Ramos (cell line): ENCODE data around the gene VSIG10L2.
"Not testable (repeated sequence)": the region's sequence is repeated elsewhere in the genome, so short reads cannot be mapped to it uniquely, and the experiment has no call there.

ENCODE experiments used
- in situ Hi-C: fragments of 300-500 bp; cut with MboI; formaldehyde crosslinking; loops from one replicate; pipeline ENCODE4 v1.14.3; 2022; ENCODE audit warnings: low sequenced_read_pairs; ENCODE audit not compliant: unreplicated experiment

The VSIG10L2 gene

GRCh38 chr11:125945797-125946520, at the start of gene VSIG10L2:
Gene VSIG10L2 (plus strand): TSS chr11:125946044. CDS start chr11:125946056, 12 bp downstream.
- in situ Hi-C loops: no loop called here

DNA sequence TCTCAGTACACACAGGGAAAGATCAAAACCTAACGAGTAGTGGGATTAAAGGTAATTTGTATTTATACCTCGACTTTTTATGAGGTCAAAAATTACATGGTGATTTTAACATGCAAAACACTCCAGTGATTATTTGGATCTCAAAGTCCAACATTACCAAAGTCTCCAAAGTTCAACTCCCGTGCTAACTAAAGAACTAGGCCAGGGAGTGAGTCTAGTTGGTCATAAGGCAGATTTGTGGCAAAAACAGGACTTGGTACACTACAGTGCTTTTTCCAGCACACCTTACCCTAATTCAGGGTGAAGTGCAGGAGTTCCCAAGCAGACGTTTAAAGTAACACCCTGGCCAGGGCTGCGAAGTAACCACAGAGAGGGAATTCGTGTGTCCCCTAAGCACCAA, 44.0 kb upstream of the VSIG10L2 start:
- in situ Hi-C loops: no loop called here

DNA sequence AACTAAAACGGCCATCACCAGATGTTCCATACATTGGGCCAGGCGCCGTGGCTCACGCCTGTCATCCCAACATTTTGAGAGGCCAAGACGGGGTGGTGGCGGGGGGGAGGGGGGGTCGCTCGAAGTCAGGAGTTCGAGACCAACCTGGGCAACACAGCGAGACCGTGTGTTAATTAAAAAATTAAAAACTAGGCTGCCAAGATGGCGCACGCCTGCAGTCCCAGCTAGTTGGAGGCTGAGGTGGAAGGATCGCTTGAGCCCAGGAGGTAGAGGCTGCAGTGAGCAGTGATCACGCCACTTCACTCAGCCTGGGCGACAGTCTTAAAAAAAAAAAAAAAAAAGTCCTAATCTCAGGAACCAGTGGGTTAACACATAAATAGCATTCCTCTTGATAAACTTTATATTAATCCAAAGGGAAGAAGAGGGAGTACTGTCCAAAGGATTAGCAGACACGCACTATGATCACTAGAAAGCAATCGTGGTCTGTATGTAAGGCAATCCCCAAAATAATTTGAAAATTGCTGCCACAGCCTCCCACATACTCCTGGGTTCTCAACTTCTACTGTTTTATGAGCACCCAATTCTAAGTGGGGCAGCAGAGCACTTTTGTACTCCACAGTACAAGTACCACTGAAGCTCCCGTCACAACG, 43.4 kb upstream of the VSIG10L2 start:
- in situ Hi-C loops: no loop called here

DNA sequence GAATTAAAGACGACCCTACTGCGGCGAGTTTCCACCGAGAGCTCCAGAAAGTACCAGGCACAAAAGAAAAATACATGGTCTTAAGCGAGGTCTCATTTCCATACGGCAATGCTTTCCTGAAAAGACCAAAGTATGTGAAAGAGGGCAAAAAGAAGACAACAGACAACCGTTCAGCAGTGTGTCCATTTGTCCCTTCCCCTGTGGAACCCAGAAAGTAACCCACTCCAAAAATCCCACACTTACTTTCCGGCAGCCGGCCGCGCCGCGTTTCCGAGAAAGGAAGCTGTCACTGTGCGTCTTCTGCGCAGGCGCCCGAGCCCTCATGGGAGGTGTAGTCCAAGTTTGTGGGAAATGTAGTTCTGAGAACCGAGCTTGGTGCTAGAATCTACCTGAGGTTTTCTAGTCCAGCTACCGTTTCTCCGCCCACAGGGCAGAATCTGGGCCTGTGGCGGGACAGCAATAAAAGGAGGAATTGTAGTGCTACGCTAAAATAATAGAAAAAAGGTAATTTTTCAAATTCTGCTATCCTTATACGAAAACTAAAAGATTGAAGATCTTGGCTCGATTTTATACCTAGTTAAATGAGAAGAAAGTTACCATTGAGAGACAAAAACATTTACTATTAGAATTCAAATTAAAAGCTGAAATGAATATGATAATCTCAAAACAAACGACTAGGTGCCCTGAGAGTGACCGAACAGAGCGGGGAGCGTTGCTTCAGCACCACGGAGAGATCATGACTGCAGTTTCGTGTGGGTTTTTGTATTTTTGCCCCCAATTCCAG, 42.7 kb upstream of the VSIG10L2 start, which contains the start of gene PUS3:
Gene PUS3, minus strand, starts transcription at position 280 of the 784 bp plus-strand sequence. CDS start 6,922 bp downstream, outside the sequence.
- in situ Hi-C loops: no loop called here

- in situ Hi-C loops: no loop called here
These were observed 41.9 kb upstream of the VSIG10L2 start, which contains the start of gene DDX25 for GRCh38 chr11:125903711-125904659. Gene DDX25 (plus strand): TSS chr11:125904508. CDS start chr11:125904518, 10 bp downstream.

DNA sequence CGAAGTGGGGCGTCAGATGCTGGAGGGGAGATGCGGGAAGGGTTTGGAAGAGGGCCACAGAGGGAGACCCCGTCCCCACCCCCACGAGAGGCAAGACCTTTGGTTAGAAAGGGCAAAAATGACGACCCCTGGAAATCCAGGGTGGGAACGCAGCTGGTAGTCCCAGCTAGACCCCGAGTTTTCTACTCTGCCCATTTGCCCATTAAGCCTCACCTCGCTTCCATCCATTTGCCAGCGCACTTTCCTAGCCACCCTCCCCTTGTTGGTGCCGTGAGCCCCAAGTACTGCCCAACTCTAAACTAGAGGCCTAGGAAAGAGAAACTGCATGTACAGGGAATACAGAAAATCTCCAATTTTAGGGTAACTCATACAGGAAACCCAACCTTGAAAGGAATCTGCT, 41.2 kb upstream of the VSIG10L2 start:
- in situ Hi-C loops: no loop called here

DNA sequence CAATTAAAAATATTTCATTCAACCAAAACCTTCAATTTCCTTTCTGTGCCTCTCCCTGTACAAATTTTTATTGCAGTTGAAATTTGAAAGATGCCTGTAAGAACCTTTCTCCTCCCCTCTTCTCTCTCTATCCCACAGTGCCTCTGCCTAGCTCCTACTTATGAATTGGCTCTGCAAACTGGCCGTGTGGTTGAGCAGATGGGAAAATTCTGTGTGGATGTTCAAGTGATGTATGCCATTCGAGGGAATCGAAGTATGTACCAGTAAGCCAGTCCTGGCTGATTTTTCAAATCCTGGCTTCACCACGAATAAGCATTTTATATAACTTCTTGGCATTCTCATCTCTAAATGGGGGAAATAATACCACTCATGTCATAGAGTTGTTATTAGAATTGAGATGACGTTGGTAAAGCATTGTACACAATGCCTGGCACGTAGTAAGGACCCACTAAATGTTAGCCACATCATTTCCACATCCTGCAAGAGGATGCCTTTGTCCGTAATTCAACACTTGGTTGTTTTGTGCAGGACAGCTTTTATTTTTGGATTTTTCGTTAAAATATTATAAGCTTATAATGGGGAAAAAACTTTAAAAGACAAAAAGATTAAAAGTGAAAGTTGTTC, 35.5 kb upstream of the VSIG10L2 start:
- in situ Hi-C loops: no loop called here

GRCh38 chr11:125914601-125915000, 31.2 kb upstream of the VSIG10L2 start:
- in situ Hi-C loops: not testable (repeated sequence)

- in situ Hi-C loops: no loop called here
These were observed 29.0 kb upstream of the VSIG10L2 start for GRCh38 chr11:125916683-125917347.

DNA sequence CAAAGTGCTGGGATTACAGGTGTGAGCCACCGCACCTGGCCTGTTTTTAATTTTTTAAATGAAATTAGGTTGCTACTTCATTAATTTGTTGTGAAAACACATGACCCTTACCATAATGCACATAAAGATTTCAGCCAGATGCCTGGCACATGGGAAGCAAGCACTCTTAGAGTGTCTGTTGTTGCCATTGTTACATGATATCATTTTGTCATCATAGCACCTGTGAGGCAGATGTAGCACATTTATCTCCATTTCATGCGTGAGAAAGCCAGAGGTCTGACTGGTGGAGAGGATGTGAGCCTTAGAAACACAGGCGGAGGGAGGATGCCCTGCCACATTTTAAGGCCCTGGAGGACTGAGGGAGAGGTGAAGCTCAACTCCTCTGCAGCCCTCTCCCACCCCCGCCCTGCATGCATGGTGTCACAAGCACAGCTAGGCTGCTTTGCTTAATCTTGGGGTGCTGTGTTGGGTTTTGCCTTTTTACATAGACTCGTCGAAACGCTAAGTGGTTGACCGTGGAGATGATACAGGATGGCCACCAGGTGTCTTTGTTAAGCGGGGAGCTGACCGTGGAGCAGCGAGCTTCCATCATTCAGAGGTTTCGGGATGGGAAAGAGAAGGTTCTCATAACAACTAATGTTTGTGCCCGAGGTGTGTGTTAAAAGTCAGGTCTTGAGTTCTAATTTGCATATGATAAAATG, 27.6 kb upstream of the VSIG10L2 start:
- in situ Hi-C loops: no loop called here

- in situ Hi-C loops: no loop called here
These were observed 24.8 kb upstream of the VSIG10L2 start for GRCh38 chr11:125921042-125921441.

- in situ Hi-C loops: no loop called here
These were observed 23.7 kb upstream of the VSIG10L2 start for GRCh38 chr11:125922156-125922555.

- in situ Hi-C loops: no loop called here
These were observed 22.7 kb upstream of the VSIG10L2 start for GRCh38 chr11:125923012-125923579.

GRCh38 chr11:125923633-125924032, 22.2 kb upstream of the VSIG10L2 start:
- in situ Hi-C loops: no loop called here

GRCh38 chr11:125924384-125925007, 21.3 kb upstream of the VSIG10L2 start:
- in situ Hi-C loops: loop anchor here (5.0 kb wide), 1 partner anchor 263 kb away; no protein-coding TSS in a partner anchor

- in situ Hi-C loops: loop anchor here (5.0 kb wide), 1 partner anchor 262 kb away; no protein-coding TSS in a partner anchor
These were observed 20.6 kb upstream of the VSIG10L2 start for GRCh38 chr11:125925247-125925740.

- in situ Hi-C loops: loop anchor here (5.0 kb wide), 1 partner anchor 261 kb away; no protein-coding TSS in a partner anchor
These were observed 20.0 kb upstream of the VSIG10L2 start for GRCh38 chr11:125925804-125926203.
